Activated CD4-positive, alpha-beta T cell treated with anti-CD3 and anti-CD28 coated beads for 1 hour (primary cell): ENCODE results near the gene BCAR1.
A peak's percentile ranks its signal among the peaks of the same experiment; 100 is the strongest.
"Not testable (repeated sequence)": the region's sequence is repeated elsewhere in the genome, so short reads cannot be mapped to it uniquely, and the experiment has no call there.

ENCODE experiments used
- DNase-seq: peaks from one replicate; pipeline ENCODE4 v3.0.0-alpha.2; 2020

BCAR1 gene

GRCh38 chr16:75251280-75252048 lies at the start of gene BCAR1:
Gene BCAR1, minus strand, starts transcription at chr16:75251624. Its CDS starts 142 bp downstream, at chr16:75251482.
- no peak for DNase-seq

GRCh38 chr16:75298267-75298666 lies 46.8 kb upstream of the BCAR1 start:
- DNase-seq, result no peak

GRCh38 chr16:75296606-75297005 lies 45.2 kb upstream of the BCAR1 start:
- no peak for DNase-seq

GRCh38 chr16:75294773-75295459 lies 43.5 kb upstream of the BCAR1 start:
- no peak for DNase-seq

GRCh38 chr16:75293772-75294171 lies 42.3 kb upstream of the BCAR1 start:
- no peak for DNase-seq

GRCh38 chr16:75293173-75293572 lies 41.7 kb upstream of the BCAR1 start:
- no peak for DNase-seq

GRCh38 chr16:75292691-75293090 lies 41.3 kb upstream of the BCAR1 start:
- no peak for DNase-seq

- no peak for DNase-seq
Observed at GRCh38 chr16:75289189-75289588, 37.8 kb upstream of the BCAR1 start.

GRCh38 chr16:75288596-75289120 lies 37.2 kb upstream of the BCAR1 start:
- DNase-seq, result peak; percentile 27

- DNase-seq, result no peak
Observed at GRCh38 chr16:75288181-75288580, 36.8 kb upstream of the BCAR1 start.

GRCh38 chr16:75287708-75288107 lies 36.3 kb upstream of the BCAR1 start:
- DNase-seq, result no peak

GRCh38 chr16:75286389-75286788 lies 35.0 kb upstream of the BCAR1 start:
- no peak for DNase-seq

GRCh38 chr16:75282466-75283281 lies 31.2 kb upstream of the BCAR1 start:
- no peak for DNase-seq

GRCh38 chr16:75281826-75282225 lies 30.4 kb upstream of the BCAR1 start:
- no peak for DNase-seq

GRCh38 chr16:75281009-75281408 lies 29.6 kb upstream of the BCAR1 start:
- DNase-seq, result not testable (repeated sequence)

GRCh38 chr16:75280331-75280804 lies 28.9 kb upstream of the BCAR1 start:
- no peak for DNase-seq

- DNase-seq, result no peak
Observed at GRCh38 chr16:75279305-75279704, 27.9 kb upstream of the BCAR1 start.

GRCh38 chr16:75273054-75273925 lies 21.9 kb upstream of the BCAR1 start:
- no peak for DNase-seq

GRCh38 chr16:75272629-75273028 lies 21.2 kb upstream of the BCAR1 start:
- not testable (repeated sequence) for DNase-seq

GRCh38 chr16:75272097-75272551 lies 20.7 kb upstream of the BCAR1 start:
- no peak for DNase-seq

GRCh38 chr16:75271441-75272096 lies 20.1 kb upstream of the BCAR1 start:
- DNase-seq, result no peak
